K562 (cell line): ENCODE measurements around the gene TRAPPC12. TPM values are rescaled to one million over a fixed set of nuclear protein-coding genes. Genes with fewer than 3 reads are reported as not detected.
A peak's percentile ranks its signal among the peaks of the same experiment; 100 is the strongest.

ENCODE experiments used
- ASH1L ChIP-seq: fragments of 450-650 bp; IDR thresholded peaks from 2 replicates; pipeline ENCODE4 v1.6.1; 2018; ENCODE audit warnings: borderline replicate concordance, mild to moderate bottlenecking, low read depth; ENCODE audit not compliant: partially characterized antibody
- CBX5 ChIP-seq: IDR thresholded peaks from 2 replicates; pipeline ENCODE4 v1.6.1; 2014; ENCODE audit warnings: low read depth, borderline replicate concordance
- CBX8 ChIP-seq: fragments of 200-600 bp; sonication (generic); IDR thresholded peaks from 2 replicates; pipeline ENCODE4 v1.6.1; 2012; ENCODE audit warnings: borderline replicate concordance, mixed run types, low read depth, mild to moderate bottlenecking, moderate library complexity, mixed read lengths, low read length, control low read depth, inconsistent platforms; ENCODE audit not compliant: poor library complexity, severe bottlenecking; ENCODE audit errors: extremely low read depth
- COPS2 ChIP-seq: fragments of 450-650 bp; conservative IDR thresholded peaks from 2 replicates; pipeline ENCODE4 v1.6.1; 2016; ENCODE audit warnings: mild to moderate bottlenecking, moderate library complexity
- CXXC5 ChIP-seq: fragments of 250-450 bp; sonication (Bioruptor Pico); IDR thresholded peaks from 2 replicates; pipeline ENCODE4 v1.8.0; 2022; ENCODE audit warnings: inconsistent platforms, mild to moderate bottlenecking, moderate library complexity
- DMBX1 ChIP-seq: fragments of 250-450 bp; sonication (Bioruptor Pico); IDR thresholded peaks from 2 replicates; pipeline ENCODE4 v1.8.0; 2022; ENCODE audit warnings: inconsistent platforms, mild to moderate bottlenecking, moderate library complexity, borderline replicate concordance
- E2F4 ChIP-seq: sonication (generic); formaldehyde crosslinking; IDR thresholded peaks from 2 replicates; pipeline ENCODE4 v1.8.0; 2022; ENCODE audit warnings: mild to moderate bottlenecking, low read depth, missing genetic modification reagents
- EGR1 ChIP-seq: fragments of 450-650 bp; conservative IDR thresholded peaks from 2 replicates; pipeline ENCODE4 v1.6.1; 2017; ENCODE audit warnings: mild to moderate bottlenecking
- ELF1 ChIP-seq: fragments of 200-800 bp; sonication (Bioruptor generic); IDR thresholded peaks from 2 replicates; pipeline ENCODE4 v1.6.1; 2016; ENCODE audit warnings: missing genetic modification characterization, missing compliant biosample characterization
- ESRRB ChIP-seq: fragments of 250-450 bp; sonication (Bioruptor Pico); IDR thresholded peaks from 2 replicates; pipeline ENCODE4 v1.5.0; 2020; ENCODE audit warnings: mild to moderate bottlenecking, moderate library complexity, borderline replicate concordance
- GTF2F1 ChIP-seq: IDR thresholded peaks from 2 replicates; pipeline ENCODE4 v1.6.1; 2011; ENCODE audit warnings: low read depth, low read length, improper control_type of control experiment
- HDAC1 ChIP-seq, 2 experiments: fragments of 450-650 bp; IDR thresholded peaks; 2 replicates each; pipeline ENCODE4 v1.6.1; 2016 to 2017; ENCODE audit warnings: inconsistent platforms in 1 of 2, mild to moderate bottlenecking in 1 of 2, moderate library complexity in 1 of 2
- POLR2H ChIP-seq: IDR thresholded peaks from 2 replicates; pipeline ENCODE4 v1.6.1; 2016; ENCODE audit warnings: missing genetic modification characterization, low read depth, mild to moderate bottlenecking, control low read depth, missing compliant biosample characterization, moderate library complexity
- PRMT5 ChIP-seq: sonication (generic); formaldehyde crosslinking; IDR thresholded peaks from 2 replicates; pipeline ENCODE4 v1.5.0; 2020; ENCODE audit warnings: missing genetic modification reagents
- RFX7 ChIP-seq: fragments of 250-450 bp; sonication (Bioruptor Pico); IDR thresholded peaks from 2 replicates; pipeline ENCODE4 v1.5.1; 2021; ENCODE audit warnings: mild to moderate bottlenecking
- SIRT6 ChIP-seq: IDR thresholded peaks from one replicate; pipeline ENCODE4 v1.6.1; 2012; ENCODE audit warnings: low read depth, mild to moderate bottlenecking, control low read depth, inconsistent platforms, low read length, moderate library complexity
- SIX5 ChIP-seq, 2 experiments: IDR thresholded peaks; 2 replicates each; pipeline ENCODE4 v1.6.1; 2011; ENCODE audit warnings: low read length in 2 of 2, borderline replicate concordance in 1 of 2, low read depth in 1 of 2, mild to moderate bottlenecking in 1 of 2, moderate library complexity in 1 of 2; ENCODE audit not compliant: insufficient read depth in 1 of 2
- ZBED1 ChIP-seq: IDR thresholded peaks from 2 replicates; pipeline ENCODE4 v1.6.1; 2014
- ZNF398 ChIP-seq: fragments of 250-450 bp; sonication (Bioruptor Pico); IDR thresholded peaks from 2 replicates; pipeline ENCODE4 v1.8.0; 2021; ENCODE audit warnings: moderate library complexity, mild to moderate bottlenecking, inconsistent platforms
- ZNF77 ChIP-seq: fragments of 250-450 bp; sonication (Bioruptor Pico); IDR thresholded peaks from 2 replicates; pipeline ENCODE4 v1.5.0; 2020
- polyA plus RNA-seq, 8 experiments: library from polyadenylated mRNA; depleted of rRNA in 4 of 8; stranded (reverse) in 5 of 8; unstranded in 3 of 8; fragments of >200 nt; fragmentation: Nextera tagmentation in 2 of 8; fragmentation: Illumina TruSeq in 1 of 8; extraction: Ambion mirVana in 2 of 8; extraction: Trizol in 1 of 8; gene quantifications; 2 replicates each; pipeline versions ENCODE4 v1.2.1 to v1.2.3, GENCODE V29; 2011 to 2014; ENCODE audit warnings: inconsistent platforms in 1 of 8, missing spikeins in 1 of 8
- total RNA-seq, 7 experiments: library from RNA; depleted of rRNA in 6 of 7; stranded (reverse); fragments of >200 nt in 6 of 7; fragmentation: Illumina TruSeq in 2 of 7; extraction: Trizol in 2 of 7; gene quantifications; 2 replicates each; pipeline versions ENCODE4 v1.2.1 to v1.2.3, GENCODE V29; 2011 to 2021; ENCODE audit warnings: low replicate concordance in 1 of 7
- TF ChIP-seq, protein P1 (sequence below): fragments of 250-450 bp; sonication (Bioruptor Pico); IDR thresholded peaks from 2 replicates; pipeline ENCODE4 v1.4.0; 2020; ENCODE audit warnings: mild to moderate bottlenecking, moderate library complexity
- TF ChIP-seq, protein P2 (sequence below): fragments of 450-650 bp; IDR thresholded peaks from 2 replicates; pipeline ENCODE4 v1.6.1; 2016

The TRAPPC12 gene
- total and polyA plus RNA-seq, 9 of the 15 experiments (the other 6 are each of a cell fraction or from before 2014, with no cell fraction given) = 8.0 to 75.2 (median 39.1) TPM

- TF ChIP-seq, protein P1, sequence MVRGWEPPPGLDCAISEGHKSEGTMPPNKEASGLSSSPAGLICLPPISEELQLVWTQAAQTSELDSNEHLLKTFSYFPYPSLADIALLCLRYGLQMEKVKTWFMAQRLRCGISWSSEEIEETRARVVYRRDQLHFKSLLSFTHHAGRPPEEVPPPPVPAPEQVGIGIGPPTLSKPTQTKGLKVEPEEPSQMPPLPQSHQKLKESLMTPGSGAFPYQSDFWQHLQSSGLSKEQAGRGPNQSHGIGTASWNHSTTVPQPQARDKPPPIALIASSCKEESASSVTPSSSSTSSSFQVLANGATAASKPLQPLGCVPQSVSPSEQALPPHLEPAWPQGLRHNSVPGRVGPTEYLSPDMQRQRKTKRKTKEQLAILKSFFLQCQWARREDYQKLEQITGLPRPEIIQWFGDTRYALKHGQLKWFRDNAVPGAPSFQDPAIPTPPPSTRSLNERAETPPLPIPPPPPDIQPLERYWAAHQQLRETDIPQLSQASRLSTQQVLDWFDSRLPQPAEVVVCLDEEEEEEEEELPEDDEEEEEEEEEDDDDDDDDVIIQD (CRISPR knock-in tag) = peak; percentile 88; the same call in 1 of the 2 replicates
- TF ChIP-seq GTF2F1 (0 out of 2 replicates have a peak, but pooled peaks have one; percentile 28), CXXC5 (peak; percentile 84), DMBX1 (CRISPR knock-in tag) (no peak), ELF1 (tag) (no peak), COPS2 (no peak), SIRT6 (no peak), PRMT5 (CRISPR knock-in tag) (no peak), ASH1L (no peak), CBX5 (no peak), POLR2H (tag) (peak; percentile 57; the same call in 1 of the 2 replicates), RFX7 (0 out of 2 replicates have a peak, but pooled peaks have one; percentile 47), E2F4 (CRISPR knock-in tag) (peak; percentile 25; the same call in 1 of the 2 replicates), ZNF77 (CRISPR knock-in tag) (no peak), SIX5 (IDR thresholded peaks at IDR 0.05; ENCODE audit: borderline replicate concordance in 1 of 2, insufficient read depth in 1 of 2, low read depth in 1 of 2, low read length in 2 of 2) (no peak), CBX8 (no peak), EGR1 (peak; percentile 56), ZBED1 (no peak), ZNF398 (CRISPR knock-in tag) (no peak), HDAC1 (IDR thresholded peaks at IDR 0.05) (peak in 1 of 2 experiments; percentile 71; a peak in 1 of 4 replicates), ESRRB (no peak)
- TF ChIP-seq, protein P2, sequence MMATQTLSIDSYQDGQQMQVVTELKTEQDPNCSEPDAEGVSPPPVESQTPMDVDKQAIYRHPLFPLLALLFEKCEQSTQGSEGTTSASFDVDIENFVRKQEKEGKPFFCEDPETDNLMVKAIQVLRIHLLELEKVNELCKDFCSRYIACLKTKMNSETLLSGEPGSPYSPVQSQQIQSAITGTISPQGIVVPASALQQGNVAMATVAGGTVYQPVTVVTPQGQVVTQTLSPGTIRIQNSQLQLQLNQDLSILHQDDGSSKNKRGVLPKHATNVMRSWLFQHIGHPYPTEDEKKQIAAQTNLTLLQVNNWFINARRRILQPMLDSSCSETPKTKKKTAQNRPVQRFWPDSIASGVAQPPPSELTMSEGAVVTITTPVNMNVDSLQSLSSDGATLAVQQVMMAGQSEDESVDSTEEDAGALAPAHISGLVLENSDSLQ = no peak
Measured at GRCh38 chr2:3519255-3520205, 140.0 kb downstream of the TRAPPC12 start, which contains the start of gene ADI1 (continued).
